GM21390 (cell line): ENCODE data around the gene SUSD5.

ENCODE experiments used
- ATAC-seq: cut with Tn5 transposase; IDR thresholded peaks from one replicate; pipeline ENCODE4 v1.9.1; 2021; ENCODE audit not compliant: unreplicated experiment

The SUSD5 gene

GRCh38 chr3:33218446-33219174, at the start of gene SUSD5:
Gene SUSD5, minus strand, starts transcription at chr3:33218810. Its CDS starts 13 bp downstream, at chr3:33218797.
- no peak for ATAC-seq

- ATAC-seq = no peak
These were observed 41.5 kb upstream of the SUSD5 start for GRCh38 chr3:33260104-33260503.

DNA sequence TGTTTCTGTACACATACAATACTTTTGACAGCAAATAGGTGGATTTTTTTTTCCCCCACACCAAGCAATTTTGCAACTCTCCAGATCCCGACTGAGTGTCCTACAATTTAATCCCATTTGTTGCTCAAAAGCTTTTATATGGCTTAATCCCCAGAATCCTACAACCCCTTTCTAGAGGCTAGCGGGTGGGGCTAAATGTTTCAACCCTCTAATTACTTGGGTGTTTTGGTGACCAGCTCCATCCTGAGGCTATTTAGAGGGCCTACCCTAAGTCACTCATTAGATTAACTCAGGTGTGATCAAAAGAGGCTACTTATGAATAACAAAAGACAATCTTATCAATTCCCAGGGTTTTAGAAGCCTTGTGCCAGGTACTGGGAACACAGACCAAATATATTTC, 37.6 kb upstream of the SUSD5 start:
- no peak for ATAC-seq

DNA sequence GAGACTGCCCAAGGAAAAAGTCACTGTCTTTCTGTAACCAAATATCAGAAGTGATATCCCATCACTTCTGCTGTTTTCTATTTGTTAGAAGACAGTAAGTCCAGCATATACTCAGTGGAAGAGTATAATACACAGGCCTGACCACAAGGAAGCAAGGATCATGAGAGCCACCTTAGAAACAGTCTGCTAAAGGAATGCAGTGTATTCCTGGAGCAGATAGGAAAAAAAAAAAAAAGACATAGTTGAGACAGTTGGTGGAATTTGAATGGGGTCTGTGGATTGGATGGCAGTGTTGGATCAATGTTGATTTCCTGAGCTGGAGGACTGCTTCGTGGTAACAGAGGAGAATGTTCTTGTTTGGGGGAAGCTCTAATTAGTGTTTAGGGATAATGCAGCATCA, 32.1 kb upstream of the SUSD5 start:
- ATAC-seq = no peak

DNA sequence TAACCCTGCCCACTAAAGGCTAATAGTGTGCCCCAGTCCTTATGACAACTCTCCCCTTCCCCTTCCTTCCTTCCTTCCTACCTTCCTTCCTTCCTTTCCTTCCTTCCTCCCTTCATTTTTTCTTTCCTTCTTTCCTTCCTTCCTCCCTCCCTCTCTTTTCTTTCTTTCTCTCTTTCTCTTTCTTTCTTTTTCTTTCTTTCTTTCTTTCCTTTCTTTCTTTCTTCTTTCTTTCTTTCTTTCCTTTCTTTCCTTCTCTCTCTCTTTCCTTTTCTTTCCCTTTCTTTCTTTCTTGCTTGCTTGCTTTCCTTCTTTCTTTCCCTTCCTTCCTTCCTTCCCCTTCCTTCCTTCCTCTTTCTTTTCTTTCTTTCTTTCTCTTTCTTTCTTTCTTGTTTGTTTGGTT, 28.2 kb upstream of the SUSD5 start:
- ATAC-seq = no peak

GRCh38 chr3:33240261-33240660, 21.7 kb upstream of the SUSD5 start:
- ATAC-seq = no peak

DNA sequence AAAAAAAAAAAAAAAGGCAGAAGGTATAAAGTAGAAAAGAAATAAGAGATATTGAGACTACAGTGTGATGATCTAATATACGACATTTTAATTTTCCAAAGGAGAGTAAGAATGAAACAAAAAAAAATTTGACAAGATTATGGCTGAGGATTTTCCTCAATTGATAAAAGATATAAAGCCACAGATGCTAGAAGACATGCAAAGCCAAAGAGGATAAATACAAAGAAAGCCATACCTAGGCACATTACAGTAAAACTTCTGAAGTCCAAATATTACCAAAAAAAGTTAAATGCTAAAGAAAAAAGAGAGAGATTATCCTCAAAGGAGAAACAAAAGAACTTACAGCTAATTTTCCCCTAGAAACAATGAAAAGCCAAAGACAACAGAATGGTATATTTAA, 20.3 kb upstream of the SUSD5 start:
- ATAC-seq = no peak

GRCh38 chr3:33237439-33237838, 18.8 kb upstream of the SUSD5 start:
- no peak for ATAC-seq

- ATAC-seq = no peak
These were observed 17.4 kb upstream of the SUSD5 start for GRCh38 chr3:33236005-33236404.

GRCh38 chr3:33233884-33234283, 15.3 kb upstream of the SUSD5 start:
- no peak for ATAC-seq

- no peak for ATAC-seq
These were observed 13.3 kb upstream of the SUSD5 start for GRCh38 chr3:33231756-33232465.

- no peak for ATAC-seq
These were observed 11.3 kb upstream of the SUSD5 start for GRCh38 chr3:33229947-33230346.

DNA sequence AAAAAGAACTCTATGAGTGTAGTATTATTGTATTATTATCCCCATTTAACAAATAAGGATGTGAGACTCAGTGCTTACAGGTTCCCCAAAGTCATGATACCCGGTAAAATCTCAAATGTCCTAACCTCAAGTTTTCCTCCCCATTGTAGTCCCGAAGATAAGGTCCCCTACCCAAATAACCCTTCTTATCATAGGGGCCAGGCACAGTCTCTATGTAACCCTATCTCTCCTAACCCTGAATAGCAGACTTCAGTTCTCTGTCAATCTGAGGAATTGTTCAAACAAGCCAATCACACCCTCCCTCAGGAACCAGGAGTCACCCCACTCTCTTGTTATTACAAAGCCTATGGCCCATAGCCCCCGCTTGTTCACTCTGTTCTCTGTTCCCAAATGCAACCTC, 10.5 kb upstream of the SUSD5 start:
- ATAC-seq = no peak

DNA sequence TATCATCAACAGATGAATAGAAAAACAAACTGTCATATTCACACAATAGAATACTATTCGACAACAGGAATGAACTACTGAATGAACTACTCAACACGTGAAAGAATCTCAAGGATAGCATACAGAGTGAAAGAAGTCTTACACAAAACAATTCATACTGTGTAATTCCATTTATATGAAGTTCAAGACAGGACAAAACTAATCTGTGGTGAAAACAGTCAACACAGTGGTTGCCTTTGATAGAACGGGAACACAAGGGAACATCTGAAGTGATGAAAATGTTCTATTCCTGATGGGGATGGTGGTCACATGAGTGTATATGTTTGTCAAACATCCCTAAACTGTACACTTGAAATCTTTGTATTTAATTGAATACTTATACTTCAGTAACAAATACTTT, 2.6 kb upstream of the SUSD5 start:
- ATAC-seq = no peak

DNA sequence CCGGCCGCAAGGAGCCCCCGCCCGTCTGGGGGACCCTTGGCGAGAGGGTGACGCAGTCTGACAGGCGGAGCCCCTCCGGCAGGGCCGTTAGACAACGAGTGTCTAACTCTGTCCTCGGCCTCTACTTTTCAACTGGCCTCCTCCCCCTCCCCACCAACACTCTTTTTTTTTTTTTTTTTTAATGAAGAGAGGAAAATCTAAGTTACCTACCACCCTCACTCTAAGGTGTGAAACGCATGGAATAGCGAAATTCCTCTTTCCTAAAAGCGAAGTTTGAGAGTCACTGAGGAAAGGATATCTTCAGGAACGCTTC, 521 bp upstream of the SUSD5 start:
- no peak for ATAC-seq

- ATAC-seq = no peak
These were observed 654 bp downstream of the SUSD5 start for GRCh38 chr3:33217866-33218445.

GRCh38 chr3:33215739-33216138, 2.9 kb downstream of the SUSD5 start:
- ATAC-seq = no peak

DNA sequence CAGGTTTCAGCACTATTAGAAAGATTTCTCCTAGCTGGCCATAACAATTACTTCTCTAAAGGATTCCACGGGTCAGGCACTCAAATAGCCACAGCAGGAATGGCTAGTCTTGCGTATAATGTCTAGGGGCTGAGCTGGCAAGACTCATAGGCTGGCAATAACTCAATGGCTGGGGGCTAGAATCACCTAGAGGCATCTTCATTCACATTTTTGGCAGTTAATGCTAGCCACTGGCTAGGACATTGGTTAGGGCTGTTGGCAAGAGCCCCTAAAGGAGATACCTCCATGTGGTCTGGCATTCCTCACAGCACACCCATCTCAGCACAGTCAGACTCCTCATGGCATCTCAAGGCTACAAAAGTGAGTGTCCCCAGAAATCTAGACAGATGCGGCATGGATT, 6.2 kb downstream of the SUSD5 start:
- no peak for ATAC-seq

DNA sequence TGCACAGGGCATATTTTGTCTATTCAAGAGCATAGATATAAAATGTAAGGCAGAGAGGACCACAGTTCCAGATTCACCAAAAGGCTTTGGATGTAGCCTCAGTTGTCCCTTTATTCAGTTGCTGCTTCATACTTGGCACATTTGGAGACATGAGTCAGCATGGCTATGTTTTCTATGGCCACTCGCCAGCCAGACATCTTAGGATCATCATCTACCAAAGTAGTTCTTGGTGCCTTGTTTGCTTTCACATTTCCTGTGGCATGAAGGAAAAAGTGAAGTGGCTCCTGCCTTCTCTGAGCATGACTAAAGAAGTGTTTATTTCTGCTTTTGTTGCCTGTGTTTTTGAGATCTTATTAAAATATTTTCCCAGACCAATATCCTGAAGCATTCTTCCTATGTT, 7.2 kb downstream of the SUSD5 start:
- ATAC-seq = no peak

GRCh38 chr3:33209357-33209756, 9.3 kb downstream of the SUSD5 start:
- no peak for ATAC-seq

- no peak for ATAC-seq
These were observed 15.7 kb downstream of the SUSD5 start for GRCh38 chr3:33202711-33203457.

DNA sequence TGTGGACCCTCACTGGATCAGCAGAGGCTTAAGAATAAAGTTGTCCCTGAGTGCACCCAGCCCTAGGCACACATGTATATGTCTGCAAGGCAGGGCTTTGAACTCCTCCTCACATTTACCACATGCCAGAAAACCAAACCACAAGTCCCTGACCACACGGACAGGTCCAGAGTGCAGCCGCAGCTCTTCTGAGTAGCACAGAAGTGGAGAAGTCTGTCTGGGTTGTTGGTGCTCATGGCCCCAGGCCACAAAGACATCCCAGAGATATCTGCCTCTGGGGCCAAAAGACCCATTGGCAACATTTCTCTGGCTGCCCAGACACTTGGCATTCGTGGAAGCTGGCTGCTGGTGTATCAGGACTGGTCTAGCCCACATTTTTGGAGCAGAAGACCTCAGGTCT, 17.4 kb downstream of the SUSD5 start:
- no peak for ATAC-seq
